Aorta (tissue), 5 donors: ENCODE measurements around the gene OR6C70. TPM values are rescaled to one million over a fixed set of nuclear protein-coding genes. Genes with fewer than 3 reads are reported as not detected.
"Not testable (repeated sequence)": the region's sequence is repeated elsewhere in the genome, so short reads cannot be mapped to it uniquely, and the experiment has no call there.

Source experiments
- ATAC-seq: fragments of 200-7000 bp; cut with Tn5 transposase; one replicate; pipeline ENCODE4 v1.9.1; 2022; ENCODE audit warnings: moderate library complexity; ENCODE audit not compliant: low FRiP score
- DNase-seq, 2 donors: peaks; one replicate each; pipeline ENCODE4 v3.0.0-alpha.2; 2020
- H3K27ac ChIP-seq, 2 donors: one replicate each; pipeline ENCODE4 v1.5.1; 2013; ENCODE audit warnings: low read length in 2 of 2, mild to moderate bottlenecking in 2 of 2, moderate library complexity in 2 of 2, control low read depth in 1 of 2, inconsistent platforms in 1 of 2, low read depth in 1 of 2
- H3K27me3 ChIP-seq, 2 donors: one replicate each; pipeline ENCODE4 v1.6.1; 2013; ENCODE audit warnings: control low read depth in 1 of 2, low read length in 1 of 2, mild to moderate bottlenecking in 1 of 2, moderate library complexity in 1 of 2; ENCODE audit not compliant: insufficient read depth in 2 of 2, control insufficient read depth in 1 of 2
- H3K36me3 ChIP-seq, 2 donors: one replicate each; pipeline ENCODE4 v1.6.1; 2013; ENCODE audit warnings: control low read depth in 1 of 2, low read length in 1 of 2, mild to moderate bottlenecking in 1 of 2; ENCODE audit not compliant: insufficient read depth in 2 of 2, control insufficient read depth in 1 of 2
- H3K4me1 ChIP-seq, 2 donors: one replicate each; pipeline ENCODE4 v1.6.1; 2013; ENCODE audit warnings: low read length in 2 of 2, control low read depth in 1 of 2, mild to moderate bottlenecking in 1 of 2, moderate library complexity in 1 of 2; ENCODE audit not compliant: insufficient read depth in 2 of 2, control insufficient read depth in 1 of 2
- H3K4me3 ChIP-seq, 2 donors: one replicate each; pipeline ENCODE4 v1.5.1; 2013; ENCODE audit warnings: low read length in 2 of 2, control low read depth in 1 of 2, mild to moderate bottlenecking in 1 of 2
- H3K9me3 ChIP-seq: one replicate; pipeline ENCODE4 v1.6.1; 2013; ENCODE audit warnings: mild to moderate bottlenecking, low read length; ENCODE audit not compliant: control insufficient read depth
- WGBS, 2 donors: extraction: QIAGEN DNeasy Blood & Tissue Kit; methylation state at CpG; one replicate each; pipeline ENCODE4 v1.1.7; 2013; 5-methylcytosine and 5-hydroxymethylcytosine counted together
- intact Hi-C, 2 donors: fragments of 100-400 bp; cut with DNase I; formaldehyde crosslinking; loops; one replicate each; pipeline versions ENCODE4 v1.14.2 to v1.15.0; 2022
- polyA plus RNA-seq, 2 donors: library from polyadenylated mRNA; stranded (reverse); fragments of 200-250 nt; gene quantifications; one replicate each; pipeline ENCODE4 v1.2.3, GENCODE V29; 2013
- total RNA-seq, 2 donors: library from RNA; stranded (reverse); fragmentation: NEBNext Ultra II Directional; extraction: Animal tissue kit (Norgen Biotek cat#: 25700); gene quantifications; one replicate each; pipeline ENCODE4 v1.2.1, GENCODE V29; 2021
- donor health status: healthy with polysubstance abuse.
- donor health status: Bipolar disorder and iron deficiency.
- donor health status: DM: no; HTN: no; CAD: no.
- donor health status: DM: no; HTN: no; CAD: no.
- donor health status: DM: yes; HTN: yes; CAD: no.

OR6C70 gene
- total and polyA plus RNA-seq, 4 donors: not detected

- DNase-seq, H3K27me3 ChIP-seq, intact Hi-C loops, H3K27ac ChIP-seq, H3K4me3 ChIP-seq, H3K36me3 ChIP-seq, H3K4me1 ChIP-seq, H3K9me3 ChIP-seq, ATAC-seq: not testable (repeated sequence)
- 93% methylated on average over 16 to 29 of the region's 29 CpGs for WGBS, 2 donors
Measured at GRCh38 chr12:55479136-55479535, 9.2 kb upstream of the OR6C70 start.

DNA sequence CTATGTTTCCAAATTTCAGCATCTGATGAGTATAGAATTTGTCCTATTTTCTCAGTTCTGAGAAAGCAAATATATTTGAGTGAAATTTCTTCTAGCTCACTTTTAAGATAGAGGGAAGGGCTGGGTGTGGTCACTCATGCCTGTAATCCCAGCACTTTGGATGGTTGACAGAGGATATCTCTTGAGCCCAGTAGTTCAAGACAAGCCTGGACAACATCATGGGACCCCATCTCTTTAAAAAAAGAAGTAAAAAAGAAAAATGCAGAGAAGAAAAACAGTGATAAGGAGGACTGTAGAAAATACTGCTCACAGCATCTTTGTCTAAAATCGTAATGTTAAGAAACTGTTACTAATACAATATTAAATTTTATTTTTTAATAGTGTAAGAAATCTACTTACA lies 2.3 kb upstream of the OR6C70 start:
- no peak overlapping the region for H3K4me3 ChIP-seq
- no peaks in the 10 kb centered on the region for H3K27me3 ChIP-seq
- DNase-seq: no peak
- no peak for ATAC-seq
- no peaks in the 10 kb centered on the region for H3K4me1 ChIP-seq
- intact Hi-C loops: no loop called here
- 78 to 86% methylated on average over 1 of the region's 1 CpG for WGBS, 2 donors
- no peaks in the 10 kb centered on the region for H3K9me3 ChIP-seq
- no peaks in the 10 kb centered on the region for H3K36me3 ChIP-seq
- H3K27ac ChIP-seq: no peak overlapping the region

GRCh38 chr12:55469291-55469690 lies 647 bp downstream of the OR6C70 start:
- H3K4me3 ChIP-seq: no peak overlapping the region
- H3K9me3 ChIP-seq: no peaks in the 10 kb centered on the region
- H3K27me3 ChIP-seq: no peaks in the 10 kb centered on the region
- intact Hi-C loops: no loop called here
- H3K4me1 ChIP-seq: no peaks in the 10 kb centered on the region
- DNase-seq (no peak), ATAC-seq (no peak)
- 53 to 54% methylated on average over 2 of the region's 2 CpGs for WGBS, 2 donors
- H3K36me3 ChIP-seq: no peaks in the 10 kb centered on the region
- no peak overlapping the region for H3K27ac ChIP-seq

DNA sequence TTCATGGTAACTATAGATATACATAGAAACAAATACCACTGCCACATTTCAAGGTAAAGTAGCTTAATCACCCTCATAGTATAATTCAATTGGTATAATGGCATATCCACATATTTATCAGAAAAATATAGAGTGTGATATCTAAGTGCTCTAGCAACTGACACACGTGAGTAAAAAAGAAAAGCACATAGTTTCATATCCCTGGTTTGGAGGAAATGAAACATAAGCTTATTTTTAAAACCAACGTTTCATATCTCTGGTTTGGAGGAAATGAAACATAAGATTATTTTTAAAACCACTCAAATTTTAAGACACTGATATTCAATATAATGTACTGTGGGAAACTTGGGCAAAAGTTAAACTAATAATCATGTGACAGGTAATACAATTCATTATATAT lies 2.1 kb downstream of the OR6C70 start:
- DNase-seq (no peak), ATAC-seq (no peak)
- intact Hi-C loops: no loop called here
- no peaks in the 10 kb centered on the region for H3K9me3 ChIP-seq
- H3K27me3 ChIP-seq: no peaks in the 10 kb centered on the region
- H3K36me3 ChIP-seq: no peaks in the 10 kb centered on the region
- WGBS, 2 donors: 3 to 4% methylated on average over 2 of the region's 2 CpGs
- H3K4me3 ChIP-seq: no peak overlapping the region
- H3K27ac ChIP-seq: no peak overlapping the region
- no peaks in the 10 kb centered on the region for H3K4me1 ChIP-seq

DNA sequence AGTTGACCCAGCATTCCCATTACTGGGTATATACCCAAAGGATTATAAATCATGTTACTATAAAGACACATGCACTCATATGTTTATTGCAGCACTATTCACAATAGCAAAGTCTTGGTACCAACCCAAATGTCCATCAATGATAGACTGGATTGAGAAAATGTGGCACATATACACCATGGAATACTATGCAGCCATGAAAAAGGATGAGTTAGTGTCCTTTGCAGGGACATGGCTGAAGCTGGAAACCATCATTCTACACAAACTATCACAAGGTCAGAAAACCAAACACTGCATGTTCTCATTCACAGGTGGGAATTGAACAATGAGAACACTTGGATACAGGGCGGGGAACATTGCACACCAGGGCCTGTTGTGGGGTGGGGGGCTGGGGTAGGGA lies 5.0 kb downstream of the OR6C70 start:
- intact Hi-C loops, DNase-seq, H3K27ac ChIP-seq, ATAC-seq, H3K36me3 ChIP-seq, H3K27me3 ChIP-seq, H3K4me1 ChIP-seq, H3K4me3 ChIP-seq, H3K9me3 ChIP-seq: not testable (repeated sequence)
- WGBS, 2 donors: 92 to 100% methylated on average over 1 of the region's 1 CpG

DNA sequence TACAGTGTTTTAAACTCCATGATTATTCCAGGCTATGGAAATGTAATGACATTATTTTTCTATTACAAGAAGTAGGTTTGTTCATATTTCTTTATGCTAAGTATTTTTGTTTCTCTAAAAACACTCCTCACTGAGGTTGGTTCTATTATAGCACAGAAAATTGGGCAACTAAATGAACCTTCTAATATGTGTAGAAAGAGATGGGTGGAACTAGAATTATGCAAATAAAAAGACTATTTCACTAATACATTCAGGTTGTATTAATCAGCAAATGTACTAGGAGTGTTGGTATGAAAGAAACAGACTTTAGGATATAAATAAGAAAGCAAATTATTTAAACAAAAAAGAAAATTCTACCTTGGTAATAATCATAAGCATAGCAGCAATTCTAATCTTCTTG lies 21.1 kb downstream of the OR6C70 start:
- Histone ChIP-seq H3K4me1 (no peaks in the 10 kb centered on the region), H3K9me3 (no peaks in the 10 kb centered on the region), H3K4me3 (no peak overlapping the region), H3K27me3 (no peaks in the 10 kb centered on the region), H3K27ac (no peak overlapping the region), H3K36me3 (no peaks in the 10 kb centered on the region)
- DNase-seq (no peak), ATAC-seq (no peak)
- intact Hi-C loops: no loop called here

- no peak for ATAC-seq
- intact Hi-C loops: no loop called here
Measured at GRCh38 chr12:55446326-55446725, 23.6 kb downstream of the OR6C70 start.

DNA sequence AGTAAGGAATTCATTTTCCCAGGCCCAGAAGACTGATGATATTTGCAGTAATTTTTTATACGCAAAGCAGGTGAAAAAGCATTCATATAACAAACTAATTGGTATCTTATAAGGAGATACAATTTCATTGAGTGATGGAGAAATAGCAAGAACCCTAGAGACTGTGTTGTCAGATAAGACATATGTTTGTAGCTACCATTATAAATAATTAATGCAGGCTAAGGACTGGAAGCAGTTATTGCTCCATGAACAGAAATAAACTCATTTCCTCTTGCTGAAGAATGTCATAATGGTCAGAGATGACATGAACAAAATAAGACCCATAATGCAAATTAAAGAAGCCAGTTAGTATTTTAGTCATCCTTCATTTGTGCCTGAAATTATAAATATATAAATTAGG lies 24.6 kb downstream of the OR6C70 start:
- DNase-seq: no peak
- Histone ChIP-seq H3K9me3 (no peaks in the 10 kb centered on the region), H3K27ac (no peak overlapping the region), H3K4me1 (no peaks in the 10 kb centered on the region), H3K4me3 (no peak overlapping the region), H3K36me3 (no peaks in the 10 kb centered on the region), H3K27me3 (no peaks in the 10 kb centered on the region)
- ATAC-seq: no peak
- intact Hi-C loops: no loop called here
- WGBS, 2 donors: 90 to 93% methylated on average over 1 of the region's 1 CpG

More at GRCh38 chr12:55446326-55446725, 23.6 kb downstream of the OR6C70 start:
- Histone ChIP-seq H3K9me3 (no peaks in the 10 kb centered on the region), H3K27ac (no peak overlapping the region), H3K4me3 (no peak overlapping the region), H3K27me3 (no peaks in the 10 kb centered on the region), H3K4me1 (no peaks in the 10 kb centered on the region), H3K36me3 (no peaks in the 10 kb centered on the region)
- DNase-seq: no peak
- WGBS, 2 donors: 79 to 80% methylated on average over 5 of the region's 5 CpGs

DNA sequence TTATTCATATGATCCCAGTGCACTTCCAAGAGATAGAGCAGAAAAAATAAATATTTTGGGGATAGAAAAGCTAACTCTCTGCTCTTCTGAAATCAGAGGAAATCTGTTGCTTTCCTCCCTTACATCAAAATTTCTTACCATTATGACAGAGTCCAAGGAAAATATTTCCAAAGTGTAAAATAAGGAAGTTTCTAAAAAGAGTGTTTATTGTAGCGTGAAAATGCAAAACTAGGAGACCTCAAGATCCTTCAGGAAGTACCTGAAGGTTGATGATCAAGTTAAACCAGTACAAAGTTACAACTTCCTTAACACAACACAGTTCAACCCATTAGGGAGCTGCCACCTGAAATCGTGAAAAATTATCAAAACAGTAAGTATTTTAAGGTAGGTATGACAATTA lies 26.2 kb downstream of the OR6C70 start, which contains the start of gene OR6C2:
Gene OR6C2 (plus strand): TSS at position 301 of the 400 bp plus-strand sequence. CDS start 8,138 bp downstream, outside the sequence.
- Histone ChIP-seq H3K4me1 (no peaks in the 10 kb centered on the region), H3K36me3 (no peaks in the 10 kb centered on the region), H3K27me3 (no peaks in the 10 kb centered on the region), H3K27ac (no peak within 1 kb of the TSS), H3K9me3 (no peaks in the 10 kb centered on the region), H3K4me3 (no peak within 1 kb of the TSS)
- ATAC-seq (no peak), DNase-seq (no peak)
- WGBS, 2 donors: 43 to 51% methylated on average over 2 of the region's 2 CpGs
- intact Hi-C loops: no loop called here
